Right lobe of liver (tissue), 6 donors: ENCODE data around the gene DCAF12. TPM values are rescaled to one million over a fixed set of nuclear protein-coding genes. Genes with fewer than 3 reads are reported as not detected.

Source experiments
- ATAC-seq, 4 donors: fragments of 200-7000 bp; cut with Tn5 transposase; one replicate each; pipeline ENCODE4 v1.9.1; 2020; ENCODE audit warnings: mild to moderate bottlenecking in 4 of 4, moderate library complexity in 4 of 4
- DNase-seq, 3 donors: peaks; one replicate each; pipeline ENCODE4 v3.0.0-alpha.2; 2020
- H3K27ac ChIP-seq, 3 donors: fragments of 200-600 bp; one replicate each; pipeline ENCODE4 v1.8.0; 2022
- H3K27me3 ChIP-seq, 2 donors: fragments of 200-600 bp; one replicate each; pipeline ENCODE4 v1.8.0; 2022
- H3K36me3 ChIP-seq, 4 donors: fragments of 200-600 bp; sonication (generic) in 1 of 4; one replicate each; pipeline versions ENCODE4 v1.5.1 to v1.8.0; 2017 to 2022; ENCODE audit warnings: control low read depth in 1 of 4
- H3K4me1 ChIP-seq, 4 donors: fragments of 200-600 bp; sonication (generic) in 1 of 4; one replicate each; pipeline versions ENCODE4 v1.5.1 to v1.8.0; 2017 to 2022; ENCODE audit warnings: control low read depth in 1 of 4
- H3K4me3 ChIP-seq, 3 donors: fragments of 200-600 bp; one replicate each; pipeline ENCODE4 v1.8.0; 2022
- H3K9me3 ChIP-seq, 4 donors: fragments of 200-600 bp; sonication (generic) in 1 of 4; one replicate each; pipeline versions ENCODE4 v1.5.1 to v1.8.0; 2017 to 2022; ENCODE audit warnings: control low read depth in 1 of 4
- POLR2A ChIP-seq: fragments of 450-650 bp; IDR thresholded peaks from one replicate; pipeline ENCODE4 v1.6.1; 2017; ENCODE audit warnings: antibody characterized with exemption, mild to moderate bottlenecking
- WGBS: methylation state at CpG from one replicate; pipeline ENCODE4 v1.1.6; 2018; ENCODE audit warnings: low coverage, low lambda C conversion rate; ENCODE audit not compliant: insufficient coverage; ENCODE audit errors: missing lambda C conversion rate; 5-methylcytosine and 5-hydroxymethylcytosine counted together
- intact Hi-C, 2 donors: fragments of 100-400 bp; cut with DNase I; formaldehyde crosslinking; loops; one replicate each; pipeline versions ENCODE4 v1.11.2 to v1.14.1; 2022
- long read RNA-seq: library from polyadenylated mRNA; unstranded; transcript quantifications from one replicate; pipeline ENCODE4 v2.0.0, GENCODE V29; 2019
- total RNA-seq, 6 experiments: library from RNA; depleted of rRNA in 2 of 6; stranded (reverse); fragments of >200 nt in 2 of 6; fragmentation: NEBNext Ultra II Directional in 3 of 6; extraction: Animal tissue kit (Norgen Biotek cat#: 25700) in 3 of 6; gene quantifications; one replicate each; pipeline versions ENCODE4 v1.1.0 to v1.2.4, GENCODE V29; 2016 to 2023
- TF ChIP-seq, protein P1 (sequence below), 4 donors: fragments of 200-600 bp in 3 of 4; fragments of 450-650 bp in 1 of 4; IDR thresholded peaks; one replicate each; pipeline versions ENCODE4 v1.5.1 to v1.8.0; 2016 to 2022; ENCODE audit warnings: antibody characterized with exemption in 4 of 4, mild to moderate bottlenecking in 2 of 4
- donor health status: DM: no; HTN: yes; CAD: no.
- donor health status: DM: no; HTN: no; CAD: no.
- donor health status: DM: no; HTN: no; CAD: no.
- donor health status: DM: no; HTN: yes; CAD: no.
- donor health status: DM: no; HTN: yes; CAD: no.

Gene DCAF12
- 10 to 100 TPM; 14.9 to 21.0 (median 17.5) TPM for total RNA-seq
- long read RNA-seq, partial matches to known transcripts, result 0 of 3 reads
- long read RNA-seq, other reads (novel, unspliced or antisense), result 1 of 3 reads

DNA sequence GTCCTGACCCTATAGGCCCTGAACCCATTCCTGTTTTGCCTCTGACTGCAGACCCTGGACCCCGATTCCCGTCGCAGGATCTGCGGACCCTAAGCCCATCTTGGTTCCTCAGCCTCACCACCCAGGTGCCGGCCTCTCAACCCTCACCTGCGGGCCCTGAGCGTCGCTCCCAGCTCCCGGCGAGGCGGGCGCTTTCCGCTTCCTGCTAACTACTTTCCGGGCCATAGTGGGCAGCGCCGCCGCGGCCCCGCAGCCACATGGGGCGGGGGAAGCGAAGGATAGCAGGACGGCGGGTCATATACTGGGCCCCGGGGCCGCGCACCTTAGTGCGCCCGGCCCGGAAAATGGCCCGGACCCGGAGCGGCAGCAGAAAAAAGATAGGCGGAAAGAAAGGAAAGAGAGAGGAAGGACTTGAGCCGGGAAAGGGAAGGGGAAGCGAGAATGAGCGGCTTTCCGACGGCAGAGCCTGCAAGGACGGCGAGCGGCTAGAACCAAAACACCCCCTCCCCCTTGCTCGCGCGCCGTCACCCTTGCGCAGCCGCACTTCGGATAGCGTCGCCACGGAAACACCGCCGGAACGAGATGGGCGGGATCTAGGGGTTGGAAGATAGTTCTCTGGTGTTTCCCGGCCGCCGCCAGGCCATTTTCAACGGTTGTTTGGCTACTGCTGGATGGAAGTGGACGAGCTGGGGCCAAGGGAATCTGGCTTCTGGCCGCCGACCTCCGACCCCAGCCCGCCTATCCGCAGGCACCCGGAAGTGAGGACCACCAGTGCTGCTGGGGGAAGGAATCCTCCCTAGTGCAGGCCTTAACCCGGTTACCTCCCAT is at the start of gene DCAF12:
Gene DCAF12, minus strand, starts transcription at position 492 of the 828 bp plus-strand sequence. Its CDS starts 267 bp downstream, at position 225.
- DNase-seq (peak; percentile 92 to 93 (median 92)), ATAC-seq (peak; percentile 98 to 99 (median 98))
- Histone ChIP-seq H3K27ac (peak within 1 kb of the TSS; percentile 83 to 88 (median 84)), H3K27me3 (no peaks in the 10 kb centered on the region), H3K9me3 (no peaks in the 10 kb centered on the region), H3K4me3 (peak within 1 kb of the TSS; percentile 76 to 92 (median 84)), H3K4me1 (peaks cover 0 to 22% (median 10%) of the 10 kb centered on the region in 4 donors), H3K36me3 (peaks cover 0 to 7% (median under 1%) of the 10 kb centered on the region in 4 donors)
- under 1% methylated on average over 48 of the region's 67 CpGs for WGBS
- intact Hi-C loops, result no loop called here
- TF ChIP-seq, protein P1, sequence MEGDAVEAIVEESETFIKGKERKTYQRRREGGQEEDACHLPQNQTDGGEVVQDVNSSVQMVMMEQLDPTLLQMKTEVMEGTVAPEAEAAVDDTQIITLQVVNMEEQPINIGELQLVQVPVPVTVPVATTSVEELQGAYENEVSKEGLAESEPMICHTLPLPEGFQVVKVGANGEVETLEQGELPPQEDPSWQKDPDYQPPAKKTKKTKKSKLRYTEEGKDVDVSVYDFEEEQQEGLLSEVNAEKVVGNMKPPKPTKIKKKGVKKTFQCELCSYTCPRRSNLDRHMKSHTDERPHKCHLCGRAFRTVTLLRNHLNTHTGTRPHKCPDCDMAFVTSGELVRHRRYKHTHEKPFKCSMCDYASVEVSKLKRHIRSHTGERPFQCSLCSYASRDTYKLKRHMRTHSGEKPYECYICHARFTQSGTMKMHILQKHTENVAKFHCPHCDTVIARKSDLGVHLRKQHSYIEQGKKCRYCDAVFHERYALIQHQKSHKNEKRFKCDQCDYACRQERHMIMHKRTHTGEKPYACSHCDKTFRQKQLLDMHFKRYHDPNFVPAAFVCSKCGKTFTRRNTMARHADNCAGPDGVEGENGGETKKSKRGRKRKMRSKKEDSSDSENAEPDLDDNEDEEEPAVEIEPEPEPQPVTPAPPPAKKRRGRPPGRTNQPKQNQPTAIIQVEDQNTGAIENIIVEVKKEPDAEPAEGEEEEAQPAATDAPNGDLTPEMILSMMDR (IDR thresholded peaks at IDR 0.05), result no peak
- TF ChIP-seq POLR2A, result peak; percentile 63

GRCh38 chr9:34176089-34176488 is 49.6 kb upstream of the DCAF12 start:
- TF ChIP-seq, protein P1 (IDR thresholded peaks at IDR 0.05), result no peak
- no peak for TF ChIP-seq POLR2A
- no peaks in the 10 kb centered on the region for H3K9me3 ChIP-seq
- DNase-seq, result no peak
- H3K4me1 ChIP-seq, result peaks cover 0 to 9% (median 4%) of the 10 kb centered on the region in 4 donors
- H3K27me3 ChIP-seq, result no peaks in the 10 kb centered on the region
- intact Hi-C loops, result no loop called here
- no peak for ATAC-seq
- 100% methylated on average over 1 of the region's 3 CpGs for WGBS
- no peaks in the 10 kb centered on the region for H3K36me3 ChIP-seq
- no peak overlapping the region for H3K27ac ChIP-seq
- H3K4me3 ChIP-seq, result no peak overlapping the region

- TF ChIP-seq, protein P1 (IDR thresholded peaks at IDR 0.05), result no peak
- TF ChIP-seq POLR2A, result no peak
- intact Hi-C loops, result no loop called here
- Histone ChIP-seq H3K36me3 (no peaks in the 10 kb centered on the region), H3K27ac (no peak overlapping the region), H3K9me3 (no peaks in the 10 kb centered on the region), H3K4me3 (no peak overlapping the region), H3K4me1 (no peaks in the 10 kb centered on the region), H3K27me3 (no peaks in the 10 kb centered on the region)
- ATAC-seq (peak; percentile 62 to 67 (median 64)), DNase-seq (peak in 1 of 3 donors; percentile 43)
- 58% methylated on average over 13 of the region's 15 CpGs for WGBS
Observed at GRCh38 chr9:34171753-34172535, 45.4 kb upstream of the DCAF12 start.

GRCh38 chr9:34170237-34170991 is 43.9 kb upstream of the DCAF12 start:
- ATAC-seq (peak in 2 of 4 donors; percentile 24 to 30), DNase-seq (no peak)
- H3K4me1 ChIP-seq, result no peaks in the 10 kb centered on the region
- WGBS, result 79% methylated on average over 1 of the region's 1 CpG
- no peak overlapping the region for H3K4me3 ChIP-seq
- H3K9me3 ChIP-seq, result no peaks in the 10 kb centered on the region
- no peak overlapping the region for H3K27ac ChIP-seq
- intact Hi-C loops, result no loop called here
- TF ChIP-seq, protein P1 (IDR thresholded peaks at IDR 0.05), result no peak
- TF ChIP-seq POLR2A, result no peak
- no peaks in the 10 kb centered on the region for H3K27me3 ChIP-seq
- H3K36me3 ChIP-seq, result no peaks in the 10 kb centered on the region
